Rectal smooth muscle tissue (tissue), 1 donor: Measurements from ENCODE around the gene DLEC1.

Source experiments
- H3K27ac ChIP-seq: one replicate; pipeline ENCODE4 v1.7.0; 2013; ENCODE audit warnings: low read depth, low read length, inconsistent platforms
- H3K27me3 ChIP-seq: one replicate; pipeline ENCODE4 v1.7.0; 2013; ENCODE audit warnings: low read length; ENCODE audit not compliant: control insufficient read depth, insufficient read depth
- H3K36me3 ChIP-seq: one replicate; pipeline ENCODE4 v1.7.0; 2013; ENCODE audit warnings: low read length; ENCODE audit not compliant: control insufficient read depth, insufficient read depth
- H3K4me1 ChIP-seq: one replicate; pipeline ENCODE4 v1.7.0; 2013; ENCODE audit warnings: low read length; ENCODE audit not compliant: control insufficient read depth, insufficient read depth
- H3K4me3 ChIP-seq: one replicate; pipeline ENCODE4 v1.7.0; 2013; ENCODE audit warnings: low read length
- H3K9ac ChIP-seq: one replicate; pipeline ENCODE4 v1.7.0; 2013; ENCODE audit warnings: low read length

DLEC1 gene

GRCh38 chr3:38141173-38141951 is 102.4 kb downstream of the DLEC1 start:
- H3K9ac ChIP-seq = no peak overlapping the region
- H3K27me3 ChIP-seq = no peaks in the 10 kb centered on the region
- H3K27ac ChIP-seq = no peak overlapping the region
- H3K4me3 ChIP-seq = no peak overlapping the region
- peaks cover 8% of the 10 kb centered on the region for H3K36me3 ChIP-seq
- peaks cover 16% of the 10 kb centered on the region for H3K4me1 ChIP-seq

GRCh38 chr3:38141952-38142273 is 102.9 kb downstream of the DLEC1 start:
- peaks cover 8% of the 10 kb centered on the region for H3K36me3 ChIP-seq
- peaks cover 16% of the 10 kb centered on the region for H3K4me1 ChIP-seq

DNA sequence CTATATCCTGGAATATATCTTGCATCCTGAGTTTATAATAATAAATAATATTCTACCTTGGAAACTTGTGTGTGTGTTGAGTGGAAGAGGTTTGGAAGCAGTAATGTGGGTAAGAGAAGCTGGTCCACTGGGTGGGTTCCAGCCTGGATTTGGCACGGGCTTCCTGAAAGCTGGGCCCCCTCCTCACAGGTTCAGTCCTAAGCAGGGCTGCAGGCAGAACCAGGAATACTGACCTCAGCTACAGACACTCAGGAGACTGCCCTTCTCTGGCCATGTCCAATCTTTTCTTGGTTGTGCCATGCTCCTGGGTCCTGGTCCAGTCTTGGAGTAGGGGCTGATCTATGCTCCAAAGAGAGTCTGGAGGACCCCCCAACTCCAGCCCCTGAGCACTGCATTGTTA is 104.0 kb downstream of the DLEC1 start:
- Histone ChIP-seq H3K27me3 (no peaks in the 10 kb centered on the region), H3K4me3 (no peak overlapping the region), H3K36me3 (peaks cover 8% of the 10 kb centered on the region), H3K9ac (no peak overlapping the region), H3K27ac (no peak overlapping the region), H3K4me1 (peaks cover 13% of the 10 kb centered on the region)

More at GRCh38 chr3:38141952-38142273, 102.9 kb downstream of the DLEC1 start:
- no peak overlapping the region for H3K27ac ChIP-seq
- H3K9ac ChIP-seq = no peak overlapping the region
- no peak overlapping the region for H3K4me3 ChIP-seq
- H3K27me3 ChIP-seq = no peaks in the 10 kb centered on the region

GRCh38 chr3:38143511-38143910 is 104.5 kb downstream of the DLEC1 start:
- Histone ChIP-seq H3K4me3 (no peak overlapping the region), H3K9ac (no peak overlapping the region), H3K27me3 (no peaks in the 10 kb centered on the region), H3K27ac (no peak overlapping the region), H3K4me1 (peaks cover 11% of the 10 kb centered on the region), H3K36me3 (peaks cover 8% of the 10 kb centered on the region)

DNA sequence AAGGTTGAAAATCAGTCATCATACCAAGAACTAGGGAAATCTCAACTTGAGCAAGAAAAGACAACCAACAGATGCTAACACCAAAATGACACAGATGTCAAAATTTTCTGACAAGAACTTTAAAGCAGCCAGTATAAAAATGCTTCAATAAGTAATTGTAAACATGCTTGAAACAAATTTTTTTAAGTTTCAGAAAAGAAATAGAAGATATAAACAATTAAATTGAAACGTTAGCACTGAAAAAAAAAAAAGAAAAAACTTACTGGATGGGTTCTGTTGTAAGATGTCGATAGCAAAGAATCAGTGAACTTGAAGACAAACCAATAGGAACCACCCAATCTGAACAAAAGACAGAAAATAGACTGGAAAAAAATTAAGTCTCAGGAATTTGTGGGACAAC is 107.5 kb downstream of the DLEC1 start:
- H3K27ac ChIP-seq = no peak overlapping the region
- no peak overlapping the region for H3K4me3 ChIP-seq
- H3K27me3 ChIP-seq = no peaks in the 10 kb centered on the region
- peaks cover 2% of the 10 kb centered on the region for H3K36me3 ChIP-seq
- H3K4me1 ChIP-seq = no peaks in the 10 kb centered on the region
- no peak overlapping the region for H3K9ac ChIP-seq

DNA sequence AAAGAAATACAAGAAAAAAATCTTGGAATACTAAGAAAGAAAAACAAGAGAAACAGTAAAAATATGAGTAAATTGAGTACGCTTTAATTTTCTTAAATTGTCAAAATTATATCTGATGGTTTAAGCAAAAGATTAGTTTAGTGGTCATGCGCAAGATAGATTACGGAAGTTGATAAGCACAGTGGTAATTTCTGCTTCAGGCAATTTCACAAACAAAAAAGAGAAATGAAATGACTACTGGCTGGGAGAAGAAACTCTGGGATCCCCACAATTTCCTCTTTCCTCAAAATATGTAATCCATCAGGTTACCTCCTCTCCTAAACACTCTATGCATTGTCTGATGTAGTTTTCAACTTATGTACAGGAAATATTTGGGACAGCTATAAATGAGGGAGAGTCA is 108.4 kb downstream of the DLEC1 start:
- Histone ChIP-seq H3K27ac (no peak overlapping the region), H3K4me1 (no peaks in the 10 kb centered on the region), H3K9ac (no peak overlapping the region)

GRCh38 chr3:38148311-38148882 is 109.4 kb downstream of the DLEC1 start:
- Histone ChIP-seq H3K9ac (no peak overlapping the region), H3K27me3 (no peaks in the 10 kb centered on the region), H3K27ac (no peak overlapping the region), H3K4me1 (no peaks in the 10 kb centered on the region), H3K4me3 (no peak overlapping the region), H3K36me3 (no peaks in the 10 kb centered on the region)

More for the DNA sequence above, 108.4 kb downstream of the DLEC1 start:
- no peak overlapping the region for H3K4me3 ChIP-seq
- no peaks in the 10 kb centered on the region for H3K27me3 ChIP-seq
- H3K36me3 ChIP-seq = no peaks in the 10 kb centered on the region

DNA sequence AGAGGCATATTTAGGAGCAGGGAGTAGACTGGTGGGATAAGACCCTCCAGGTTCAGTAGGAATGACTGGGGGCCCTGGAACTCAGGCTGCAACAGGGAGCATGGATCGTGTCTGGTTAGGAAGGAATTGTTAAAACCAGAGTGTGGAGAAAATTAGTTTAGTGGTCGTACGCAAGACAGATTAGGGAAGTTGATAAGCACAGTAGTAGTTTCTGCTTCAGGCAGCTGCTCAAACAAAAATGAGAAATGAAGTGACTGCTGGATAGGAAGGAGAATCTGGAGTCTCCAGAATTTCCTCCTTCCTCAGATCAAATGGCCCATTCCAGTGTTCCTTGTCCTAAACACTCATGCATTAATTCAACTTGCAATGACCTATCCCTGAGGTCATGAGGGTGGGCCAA is 110.7 kb downstream of the DLEC1 start:
- Histone ChIP-seq H3K4me1 (no peaks in the 10 kb centered on the region), H3K36me3 (no peaks in the 10 kb centered on the region), H3K27me3 (no peaks in the 10 kb centered on the region), H3K4me3 (no peak overlapping the region), H3K9ac (no peak overlapping the region), H3K27ac (no peak overlapping the region)

GRCh38 chr3:38150780-38151528 is 111.9 kb downstream of the DLEC1 start:
- Histone ChIP-seq H3K4me1 (no peaks in the 10 kb centered on the region), H3K27ac (no peak overlapping the region), H3K9ac (no peak overlapping the region), H3K36me3 (no peaks in the 10 kb centered on the region), H3K27me3 (no peaks in the 10 kb centered on the region), H3K4me3 (no peak overlapping the region)

GRCh38 chr3:38151667-38152265 is 112.8 kb downstream of the DLEC1 start:
- Histone ChIP-seq H3K4me3 (no peak overlapping the region), H3K27me3 (no peaks in the 10 kb centered on the region), H3K4me1 (no peaks in the 10 kb centered on the region), H3K9ac (no peak overlapping the region), H3K27ac (no peak overlapping the region), H3K36me3 (no peaks in the 10 kb centered on the region)

DNA sequence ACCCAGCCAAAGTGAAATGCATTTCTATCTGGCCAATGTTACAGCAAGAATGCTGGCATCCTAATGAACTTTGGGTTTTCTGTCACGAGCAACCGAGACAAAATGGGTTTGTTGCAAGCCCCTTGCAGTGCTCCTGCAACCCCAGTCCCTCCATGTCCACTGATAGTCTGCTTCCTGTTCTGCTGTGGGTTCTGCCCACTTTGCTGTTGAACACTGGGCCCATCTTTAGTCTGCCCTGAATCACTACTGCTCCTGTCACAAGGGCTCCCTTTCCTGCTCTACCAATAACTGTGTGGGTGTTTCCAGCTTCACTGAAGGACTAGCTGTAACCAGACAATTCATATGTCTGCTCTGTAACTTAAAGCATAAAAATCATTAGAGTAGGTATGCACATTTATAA is 113.6 kb downstream of the DLEC1 start:
- H3K27ac ChIP-seq = no peak overlapping the region
- H3K4me3 ChIP-seq = no peak overlapping the region
- no peaks in the 10 kb centered on the region for H3K27me3 ChIP-seq
- no peak overlapping the region for H3K9ac ChIP-seq
- no peaks in the 10 kb centered on the region for H3K36me3 ChIP-seq
- no peaks in the 10 kb centered on the region for H3K4me1 ChIP-seq

- Histone ChIP-seq H3K4me1 (no peaks in the 10 kb centered on the region), H3K27ac (no peak overlapping the region), H3K27me3 (no peaks in the 10 kb centered on the region), H3K9ac (no peak overlapping the region), H3K36me3 (no peaks in the 10 kb centered on the region), H3K4me3 (no peak overlapping the region)
These were observed 114.2 kb downstream of the DLEC1 start for GRCh38 chr3:38153221-38153620.
